Psoas muscle (tissue), 8 donors: ENCODE data around the gene RHOBTB3. TPM values are rescaled to one million over a fixed set of nuclear protein-coding genes. Genes with fewer than 3 reads are reported as not detected.

Experiments
- ATAC-seq, 4 donors: fragments of 200-7000 bp; cut with Tn5 transposase; one replicate each; pipeline ENCODE4 v1.9.1; 2020; ENCODE audit warnings: moderate library complexity in 3 of 4, mild to moderate bottlenecking in 2 of 4
- DNase-seq, 2 donors: peaks; one replicate each; pipeline ENCODE4 v3.0.0-alpha.2; 2020
- H3K27ac ChIP-seq: fragments of 200-600 bp; one replicate; pipeline ENCODE4 v1.8.0; 2022
- H3K27me3 ChIP-seq, 3 donors: fragments of 200-600 bp in 1 of 3; one replicate each; pipeline versions ENCODE4 v1.6.1 to v1.8.0; 2013 to 2022; ENCODE audit warnings: low read length in 2 of 3, mild to moderate bottlenecking in 2 of 3, moderate library complexity in 1 of 3; ENCODE audit not compliant: insufficient read depth in 3 of 3
- H3K36me3 ChIP-seq, 2 donors: fragments of 200-600 bp in 1 of 2; one replicate each; pipeline versions ENCODE4 v1.6.1 to v1.8.0; 2013 to 2022; ENCODE audit warnings: low read depth in 1 of 2, mild to moderate bottlenecking in 1 of 2, moderate library complexity in 1 of 2; ENCODE audit not compliant: insufficient read depth in 1 of 2
- H3K4me1 ChIP-seq: fragments of 200-600 bp; one replicate; pipeline ENCODE4 v1.8.0; 2022
- H3K4me3 ChIP-seq: fragments of 200-600 bp; one replicate; pipeline ENCODE4 v1.8.0; 2022; ENCODE audit warnings: mild to moderate bottlenecking
- H3K9me3 ChIP-seq: fragments of 200-600 bp; one replicate; pipeline ENCODE4 v1.8.0; 2022
- WGBS, 3 donors: extraction: QIAGEN DNeasy Blood & Tissue Kit; methylation state at CpG; one replicate each; pipeline versions ENCODE4 v1.1.6 to v1.1.7; 2013; 5-methylcytosine and 5-hydroxymethylcytosine counted together
- intact Hi-C, 2 donors: fragments of 100-400 bp; cut with DNase I; formaldehyde crosslinking; loops; one replicate each; pipeline versions ENCODE4 v1.11.0 to v1.14.2; 2022
- polyA plus RNA-seq, 3 donors: library from polyadenylated mRNA; stranded (reverse); fragments of 200-250 nt; gene quantifications; one replicate each; pipeline ENCODE4 v1.2.3, GENCODE V29; 2013
- total RNA-seq, 4 donors: library from RNA; stranded (reverse); fragmentation: NEBNext Ultra II Directional in 2 of 4; extraction: Animal tissue kit (Norgen Biotek cat#: 25700) in 2 of 4; gene quantifications; one replicate each; pipeline versions ENCODE4 v1.2.1 to v1.2.4, GENCODE V29; 2021 to 2023
- TF ChIP-seq, protein P1 (sequence below): fragments of 200-600 bp; IDR thresholded peaks from one replicate; pipeline ENCODE4 v1.8.0; 2022; ENCODE audit warnings: antibody characterized with exemption
- donor health status: healthy with polysubstance abuse.
- donor health status: DM: no; HTN: no; CAD: no; lungs with moderate emphysema.
- donor health status: Bipolar disorder and iron deficiency.
- donor health status: healthy.
- donor health status: DM: yes; HTN: yes; CAD: no.
- donor health status: DM: no; HTN: no; CAD: no.
- donor health status: DM: no; HTN: no; CAD: no.
- donor health status: DM: yes; HTN: yes; CAD: no.

RHOBTB3 gene
- total and polyA plus RNA-seq, 7 donors = 19.0 to 86.0 (median 53.2) TPM

DNA sequence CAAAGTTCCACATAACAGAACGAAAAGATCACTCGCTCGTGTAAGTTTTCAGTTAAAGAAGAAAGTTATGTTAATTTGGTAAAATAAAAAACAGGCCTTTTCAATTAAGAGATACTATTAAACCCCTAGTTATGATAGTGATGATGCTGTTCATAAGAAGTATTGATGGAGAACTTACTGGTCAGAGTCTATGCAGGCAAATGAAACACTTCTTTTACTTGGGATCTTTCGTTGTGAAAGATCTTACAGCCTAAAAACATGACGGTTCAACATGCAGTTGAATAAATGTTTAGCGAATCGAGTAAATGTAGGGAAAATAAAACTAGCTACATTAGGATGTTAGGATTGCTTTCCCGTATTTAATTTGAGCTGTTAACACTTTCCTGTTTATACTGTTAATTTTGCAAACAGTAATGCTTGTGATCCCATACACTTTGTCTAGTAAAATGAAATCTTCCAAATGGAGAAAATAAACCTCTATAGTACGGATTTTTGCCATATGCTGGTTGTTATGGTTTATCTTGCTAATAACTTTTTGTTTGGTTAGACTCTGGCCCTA is 2.0 kb downstream of the RHOBTB3 start:
- H3K27ac ChIP-seq = peak overlapping the region; percentile 94
- intact Hi-C loops = loop anchor here (5.0 kb wide), 3 partner anchors 66 to 114 kb away; partner anchors contain the start of gene RFESD (in 1 of the 2)
- no peak for ATAC-seq
- TF ChIP-seq, protein P1, sequence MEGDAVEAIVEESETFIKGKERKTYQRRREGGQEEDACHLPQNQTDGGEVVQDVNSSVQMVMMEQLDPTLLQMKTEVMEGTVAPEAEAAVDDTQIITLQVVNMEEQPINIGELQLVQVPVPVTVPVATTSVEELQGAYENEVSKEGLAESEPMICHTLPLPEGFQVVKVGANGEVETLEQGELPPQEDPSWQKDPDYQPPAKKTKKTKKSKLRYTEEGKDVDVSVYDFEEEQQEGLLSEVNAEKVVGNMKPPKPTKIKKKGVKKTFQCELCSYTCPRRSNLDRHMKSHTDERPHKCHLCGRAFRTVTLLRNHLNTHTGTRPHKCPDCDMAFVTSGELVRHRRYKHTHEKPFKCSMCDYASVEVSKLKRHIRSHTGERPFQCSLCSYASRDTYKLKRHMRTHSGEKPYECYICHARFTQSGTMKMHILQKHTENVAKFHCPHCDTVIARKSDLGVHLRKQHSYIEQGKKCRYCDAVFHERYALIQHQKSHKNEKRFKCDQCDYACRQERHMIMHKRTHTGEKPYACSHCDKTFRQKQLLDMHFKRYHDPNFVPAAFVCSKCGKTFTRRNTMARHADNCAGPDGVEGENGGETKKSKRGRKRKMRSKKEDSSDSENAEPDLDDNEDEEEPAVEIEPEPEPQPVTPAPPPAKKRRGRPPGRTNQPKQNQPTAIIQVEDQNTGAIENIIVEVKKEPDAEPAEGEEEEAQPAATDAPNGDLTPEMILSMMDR = no peak
- no peaks in the 10 kb centered on the region for H3K9me3 ChIP-seq
- peak overlapping the region; percentile 90 for H3K4me3 ChIP-seq
- H3K27me3 ChIP-seq = no peaks in the 10 kb centered on the region
- peaks cover 52% of the 10 kb centered on the region for H3K4me1 ChIP-seq
- no peak for DNase-seq
- 24 to 46% (median 26%) methylated on average over 9 of the region's 9 CpGs for WGBS, 3 donors
- H3K36me3 ChIP-seq = peaks cover 0 to 23% of the 10 kb centered on the region in 2 donors

DNA sequence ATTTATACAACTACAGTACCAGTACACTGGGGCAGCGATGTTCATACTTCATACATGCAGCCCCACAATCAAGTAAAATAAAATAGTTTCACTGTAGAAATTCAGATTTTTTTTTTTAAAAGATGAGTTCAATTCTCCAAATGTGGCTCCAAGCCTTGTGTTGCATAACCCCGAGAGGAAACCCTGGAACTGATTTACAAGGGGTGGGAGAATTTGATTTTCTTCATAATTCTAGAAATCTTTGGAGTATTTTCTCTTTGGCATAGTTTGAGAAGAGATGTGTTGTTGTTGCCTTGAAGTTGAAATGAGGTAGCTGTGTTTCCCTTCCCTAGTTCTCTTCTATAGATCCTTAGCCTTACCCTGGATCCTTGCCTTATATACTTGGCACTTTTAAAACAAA is 3.1 kb downstream of the RHOBTB3 start:
- Histone ChIP-seq H3K36me3 (peaks cover 0 to 33% of the 10 kb centered on the region in 2 donors), H3K27me3 (no peaks in the 10 kb centered on the region), H3K4me1 (peaks cover 51% of the 10 kb centered on the region), H3K4me3 (peak overlapping the region; percentile 90), H3K27ac (peak overlapping the region; percentile 94), H3K9me3 (no peaks in the 10 kb centered on the region)
- DNase-seq (no peak), ATAC-seq (no peak)
- TF ChIP-seq, protein P1 = no peak
- WGBS, 3 donors = 20 to 36% (median 28%) methylated on average over 2 of the region's 2 CpGs
- intact Hi-C loops = loop anchor here (5.0 kb wide), 3 partner anchors 67 to 113 kb away; partner anchors contain the start of gene RFESD (in 1 of the 2)

DNA sequence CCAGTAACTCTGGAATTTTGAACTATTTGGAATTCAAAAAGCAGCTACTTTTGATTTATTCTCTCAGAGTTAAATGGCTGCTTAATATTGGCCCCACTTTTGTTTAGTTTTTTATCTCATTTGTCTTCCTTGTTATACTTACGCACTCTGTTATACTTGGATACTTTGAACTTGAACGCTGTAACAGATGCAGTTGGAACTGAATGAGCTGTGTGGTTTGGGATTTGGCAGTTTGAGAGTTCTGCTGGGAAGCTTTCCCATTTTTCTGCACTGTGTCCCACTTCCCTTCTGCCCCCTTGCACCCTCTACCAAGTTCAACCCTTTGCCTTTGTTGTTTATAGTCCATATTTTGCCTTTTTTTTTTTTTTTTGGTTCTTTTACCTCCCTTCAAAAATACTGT is 3.8 kb downstream of the RHOBTB3 start:
- DNase-seq = no peak

DNA sequence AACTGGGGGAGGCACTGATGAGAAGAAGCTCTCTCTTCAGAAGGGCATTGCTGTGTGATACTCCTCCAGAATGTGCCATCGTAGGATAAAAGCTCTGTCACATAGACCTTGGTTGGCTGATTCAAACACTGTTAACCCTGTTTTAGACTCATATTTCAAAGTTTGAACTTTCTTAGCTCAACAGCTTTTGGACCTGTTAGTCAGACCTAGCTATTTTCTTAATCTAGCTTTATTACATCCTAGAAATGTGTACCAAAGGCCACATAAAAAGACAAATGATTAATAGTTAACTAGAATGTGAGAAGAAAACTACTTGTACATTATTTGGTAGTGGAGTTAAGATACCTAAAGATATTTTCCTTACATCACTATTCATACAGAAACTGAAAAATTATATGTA is 4.3 kb downstream of the RHOBTB3 start:
- H3K27me3 ChIP-seq = no peaks in the 10 kb centered on the region
- intact Hi-C loops = no loop called here
- peaks cover 0 to 38% of the 10 kb centered on the region in 2 donors for H3K36me3 ChIP-seq
- TF ChIP-seq, protein P1 = no peak
- DNase-seq = no peak
- WGBS, 3 donors = 20 to 35% (median 24%) methylated on average over 1 of the region's 1 CpG
- H3K9me3 ChIP-seq = no peaks in the 10 kb centered on the region
- peak overlapping the region; percentile 90 for H3K4me3 ChIP-seq
- ATAC-seq = no peak
- H3K4me1 ChIP-seq = peaks cover 42% of the 10 kb centered on the region
- peak overlapping the region; percentile 94 for H3K27ac ChIP-seq

More for the DNA sequence above, 3.8 kb downstream of the RHOBTB3 start:
- no peaks in the 10 kb centered on the region for H3K9me3 ChIP-seq
- peaks cover 47% of the 10 kb centered on the region for H3K4me1 ChIP-seq
- H3K36me3 ChIP-seq = peaks cover 0 to 38% of the 10 kb centered on the region in 2 donors
- no peak for ATAC-seq
- intact Hi-C loops = loop anchor here (5.0 kb wide), 3 partner anchors 68 to 112 kb away; partner anchors contain the start of gene RFESD (in 1 of the 2)
- TF ChIP-seq, protein P1 = no peak
- peak overlapping the region; percentile 90 for H3K4me3 ChIP-seq
- H3K27me3 ChIP-seq = no peaks in the 10 kb centered on the region
- WGBS, 3 donors = 7 to 29% (median 24%) methylated on average over 2 of the region's 2 CpGs
- H3K27ac ChIP-seq = peak overlapping the region; percentile 94
